AG20443 (cell line): ENCODE data around the gene RHBDF1.

Experiments
- DNase-seq: peaks from one replicate; pipeline ENCODE4 v3.0.0; 2012; ENCODE audit warnings: low spot score, mixed read lengths

RHBDF1 gene

GRCh38 chr16:74747-75334 is 2.4 kb upstream of the RHBDF1 start:
- DNase-seq, result no peak

- no peak for DNase-seq
Observed at GRCh38 chr16:74051-74746, 1.8 kb upstream of the RHBDF1 start.

- DNase-seq, result peak; percentile 82
Observed at GRCh38 chr16:71540-72401, 660 bp downstream of the RHBDF1 start.

DNA sequence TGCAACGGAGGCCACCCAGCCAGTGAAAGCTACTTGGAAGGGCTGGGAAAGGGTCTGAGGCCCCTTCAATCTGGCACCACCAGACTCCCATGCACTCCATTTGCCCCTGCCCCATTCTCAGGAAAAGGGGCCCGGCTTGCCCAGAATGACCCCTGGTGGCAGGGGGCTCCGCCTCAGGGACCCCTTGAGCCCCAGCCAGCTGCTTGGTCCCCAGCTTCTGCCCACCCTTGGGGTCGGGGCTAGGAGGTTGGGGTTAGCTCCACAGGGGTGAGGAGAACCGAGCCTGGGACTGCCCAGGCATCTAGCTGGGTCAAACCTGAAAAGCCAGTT is 1.3 kb downstream of the RHBDF1 start:
- DNase-seq, result no peak

GRCh38 chr16:69181-69580 is 3.2 kb downstream of the RHBDF1 start:
- DNase-seq, result no peak

- DNase-seq, result peak; percentile 55
Observed at GRCh38 chr16:67884-68789, 4.3 kb downstream of the RHBDF1 start.

- no peak for DNase-seq
Observed at GRCh38 chr16:67183-67791, 5.1 kb downstream of the RHBDF1 start.

DNA sequence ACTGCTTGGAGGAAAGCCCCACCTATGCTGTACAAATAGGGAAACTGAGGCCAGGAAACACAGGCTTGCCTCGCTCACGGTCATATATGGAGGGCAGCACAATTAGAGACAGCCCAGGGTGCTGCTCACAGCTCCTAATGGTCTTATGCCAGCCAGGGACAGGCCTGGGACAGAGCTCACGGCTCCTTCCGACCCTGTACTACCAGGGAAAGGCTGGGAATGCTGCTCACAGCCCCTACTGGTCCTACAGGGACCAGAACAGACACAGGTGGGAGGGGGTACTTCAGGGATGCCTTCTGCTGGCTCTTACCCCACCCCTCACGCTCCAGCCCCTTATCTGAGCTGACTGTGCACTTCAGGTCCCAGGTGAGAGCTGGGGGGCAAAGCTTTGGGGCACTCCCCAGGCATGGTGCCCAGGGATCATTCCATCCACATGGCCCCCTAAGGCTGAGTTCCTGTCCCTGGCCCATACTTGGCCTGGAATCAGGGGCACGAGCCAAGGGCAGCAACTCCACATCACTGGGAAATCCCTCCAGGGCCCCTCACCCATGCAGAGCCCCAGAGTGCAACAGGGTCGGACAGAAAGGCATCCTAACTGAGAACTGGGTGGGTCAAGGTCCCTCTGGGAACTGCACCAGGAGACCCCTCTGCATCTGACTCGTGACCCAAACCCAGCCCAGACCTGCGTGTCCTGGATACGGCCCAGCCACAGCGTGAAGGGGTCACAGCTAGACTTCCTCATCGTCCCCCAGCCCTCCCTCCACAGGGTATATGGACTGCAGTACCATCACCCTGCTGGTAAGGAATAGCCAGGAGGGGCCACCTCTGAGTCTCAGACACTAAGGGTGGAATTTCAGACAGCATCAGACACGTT is 5.9 kb downstream of the RHBDF1 start:
- no peak for DNase-seq

DNA sequence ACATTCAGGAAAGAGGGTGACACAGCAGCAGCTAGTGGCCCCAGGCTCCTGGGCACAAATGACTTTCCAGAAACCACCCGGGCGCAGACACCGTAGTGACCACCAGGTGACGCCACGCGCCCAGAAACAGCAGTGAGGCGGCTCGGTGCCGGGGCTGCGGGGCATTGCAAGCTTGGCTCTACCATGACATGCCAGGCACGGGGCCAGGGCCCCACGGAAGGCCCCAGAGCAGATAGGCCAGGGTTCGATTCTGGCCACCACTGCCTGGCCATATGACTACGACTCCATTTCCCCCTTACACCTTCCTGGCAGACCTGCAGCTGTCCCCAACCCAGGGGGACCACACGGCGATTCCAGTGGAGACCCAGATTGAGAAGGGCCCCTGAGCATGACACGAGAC is 6.7 kb downstream of the RHBDF1 start:
- DNase-seq, result peak; percentile 89

DNA sequence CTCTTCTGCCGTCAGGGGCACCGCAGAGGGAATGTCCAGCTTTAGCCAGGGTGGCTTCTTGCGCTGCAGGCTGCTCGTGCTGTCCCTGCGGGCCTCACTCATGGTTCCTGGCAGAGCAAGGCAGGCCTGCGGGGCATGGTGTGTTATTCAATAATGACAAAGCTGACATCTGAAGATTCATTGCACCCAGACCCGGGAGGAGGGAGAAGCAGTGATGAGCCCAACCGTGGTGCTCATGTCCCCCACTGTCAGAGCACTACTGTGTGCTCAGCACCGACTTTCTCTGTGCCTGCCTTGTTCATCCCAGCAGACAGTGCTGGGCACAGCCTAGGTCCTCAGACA is 7.5 kb downstream of the RHBDF1 start:
- DNase-seq, result no peak

DNA sequence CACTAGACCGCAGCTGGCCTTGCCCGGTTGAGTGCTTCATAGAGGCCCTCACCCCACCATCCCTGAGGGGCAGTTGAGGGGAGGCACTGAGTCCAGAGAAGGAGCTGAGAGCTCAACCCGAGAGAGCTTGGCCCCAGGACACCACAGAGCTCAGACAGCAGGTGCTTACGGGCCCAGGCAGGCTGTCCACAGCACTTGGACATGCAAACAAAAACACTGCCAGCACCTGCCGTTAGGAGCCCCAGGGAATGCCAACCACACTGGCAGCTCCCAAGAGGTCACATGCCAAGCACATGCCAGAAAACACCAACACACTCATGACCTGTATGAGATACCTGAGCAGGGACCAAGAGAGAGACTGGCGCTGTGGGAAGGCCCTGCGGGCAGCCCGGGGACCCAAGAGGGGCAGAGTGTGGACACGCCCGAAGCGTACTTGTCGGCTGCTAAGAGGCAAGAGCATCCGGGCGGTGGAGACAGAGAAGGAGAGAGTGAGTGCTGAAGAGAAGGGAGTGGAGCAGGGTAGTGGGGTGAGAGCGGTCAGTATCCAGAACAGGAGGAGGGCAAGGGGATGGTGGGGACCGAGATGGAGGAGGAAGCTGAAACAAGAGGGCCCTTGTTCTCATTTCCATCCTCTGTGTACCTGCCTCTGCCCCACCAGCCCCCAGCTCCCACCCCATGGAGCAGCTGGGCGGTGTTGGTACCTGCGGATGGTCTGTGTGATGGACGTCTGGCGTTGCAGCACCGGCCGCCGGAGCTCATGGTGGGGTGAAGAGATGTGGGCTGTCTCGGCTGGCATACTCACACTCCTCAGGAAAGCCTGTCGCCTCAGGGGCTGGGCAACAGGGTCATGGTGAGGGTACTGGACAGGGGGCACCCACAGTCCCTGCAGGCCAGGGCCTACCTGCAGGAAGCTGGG is 8.2 kb downstream of the RHBDF1 start:
- DNase-seq, result no peak

DNA sequence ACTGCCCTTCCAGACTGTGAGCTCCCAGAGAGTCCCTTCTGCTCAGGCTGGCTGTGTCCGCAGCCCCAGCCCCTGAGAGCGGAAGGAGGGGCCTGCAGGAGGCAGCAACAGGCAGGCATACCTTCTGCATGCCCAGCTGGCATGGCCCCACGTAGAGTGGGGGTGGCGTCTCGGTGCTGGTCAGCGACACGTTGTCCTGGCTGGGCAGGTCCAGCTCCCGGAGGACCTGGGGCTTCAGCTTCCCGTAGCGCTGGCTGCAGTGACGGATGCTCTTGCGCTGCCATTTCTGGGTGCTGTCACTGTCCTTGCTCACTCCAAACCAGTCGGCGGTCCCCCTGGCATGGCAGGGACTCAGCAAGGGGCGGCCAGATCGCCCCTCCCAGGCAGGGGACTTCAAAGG is 9.0 kb downstream of the RHBDF1 start:
- no peak for DNase-seq

- no peak for DNase-seq
Observed at GRCh38 chr16:62968-63391, 9.5 kb downstream of the RHBDF1 start.

GRCh38 chr16:62283-62967 is 10.0 kb downstream of the RHBDF1 start:
- no peak for DNase-seq

GRCh38 chr16:61879-62281 is 10.6 kb downstream of the RHBDF1 start:
- no peak for DNase-seq

DNA sequence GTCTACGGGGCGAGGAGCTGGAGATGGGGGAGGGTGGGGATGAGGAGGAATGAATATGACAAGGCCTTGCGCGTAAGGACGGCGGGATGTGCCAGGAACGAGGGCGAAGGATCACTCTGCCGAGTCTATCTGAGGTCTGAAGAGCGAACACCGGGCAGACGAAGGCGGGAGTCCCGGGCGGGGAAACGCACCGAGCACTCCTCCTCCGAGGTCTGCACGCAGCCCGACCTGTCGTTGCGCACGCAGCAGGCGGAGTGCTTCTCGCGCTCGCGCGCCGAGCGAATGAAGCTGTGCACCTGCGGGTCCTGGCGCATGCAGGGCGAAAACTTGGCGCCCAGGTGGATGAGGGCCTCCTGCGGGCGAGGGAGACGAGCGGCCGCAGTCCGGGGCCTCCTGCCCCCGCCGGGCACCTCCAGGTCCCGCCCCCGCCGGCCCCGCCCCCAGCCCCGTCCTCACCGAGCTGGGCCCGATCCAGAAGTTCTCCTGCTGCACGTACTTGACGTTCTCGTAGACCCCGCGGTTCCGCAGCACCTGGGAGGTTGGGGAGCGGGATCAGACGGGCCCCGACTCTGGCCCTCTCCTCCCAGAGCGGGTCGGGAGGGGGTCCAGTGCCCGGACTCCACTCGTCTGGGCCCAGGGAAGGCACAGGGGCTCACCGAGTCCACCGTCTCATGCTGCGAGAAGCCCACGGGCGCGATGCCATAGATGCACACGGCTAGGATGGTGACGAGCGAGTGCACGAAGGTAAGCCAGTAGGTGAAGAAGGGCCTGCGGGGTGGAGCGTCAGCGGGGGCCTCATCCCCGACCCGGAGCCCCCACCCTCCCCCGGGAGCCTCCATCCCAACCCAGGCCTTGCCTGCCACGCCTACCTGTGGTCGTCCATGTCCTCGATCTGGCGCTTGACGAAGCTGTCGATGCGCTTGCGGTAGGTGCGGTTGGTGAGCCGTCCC is 11.2 kb downstream of the RHBDF1 start:
- DNase-seq, result no peak

DNA sequence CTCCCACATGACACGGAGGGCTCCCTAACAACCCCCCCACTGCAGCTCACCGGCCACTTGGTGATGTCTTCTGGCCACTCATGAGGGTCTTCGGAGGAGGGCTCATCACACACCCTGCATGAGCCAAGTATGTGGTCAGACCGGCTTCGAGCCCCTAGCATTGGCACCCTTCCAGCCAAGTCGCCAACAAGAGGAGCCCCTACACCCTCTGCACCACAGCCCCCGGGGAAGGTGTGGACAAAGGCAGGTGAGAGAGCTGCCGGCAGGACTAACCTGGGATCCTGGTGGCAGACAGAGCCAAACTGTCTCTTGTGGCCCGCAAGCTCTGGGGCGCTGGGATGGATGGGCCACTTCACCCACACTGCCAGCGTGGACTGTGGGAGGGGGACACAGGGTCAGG is 12.3 kb downstream of the RHBDF1 start:
- DNase-seq, result no peak

GRCh38 chr16:59440-60059 is 12.9 kb downstream of the RHBDF1 start:
- DNase-seq, result no peak
